Fibroblast of peridontal ligament (primary cell): ENCODE data around the gene COBLL1.

Experiments
- DNase-seq: peaks from one replicate; pipeline ENCODE4 v3.0.0-alpha.2; 2010; ENCODE audit errors: extremely low read depth

Gene COBLL1

GRCh38 chr2:164677733-164678132 is 163.9 kb downstream of the COBLL1 start:
- DNase-seq: no peak

GRCh38 chr2:164677271-164677670 is 164.4 kb downstream of the COBLL1 start:
- no peak for DNase-seq

- DNase-seq: no peak
Observed at GRCh38 chr2:164675687-164676086, 165.9 kb downstream of the COBLL1 start.

GRCh38 chr2:164675027-164675426 is 166.6 kb downstream of the COBLL1 start:
- DNase-seq: no peak

- peak; percentile 29 for DNase-seq
Observed at GRCh38 chr2:164671664-164672396, 169.8 kb downstream of the COBLL1 start.

GRCh38 chr2:164669291-164669690 is 172.3 kb downstream of the COBLL1 start:
- peak; percentile 68 for DNase-seq

- DNase-seq: no peak
Observed at GRCh38 chr2:164667566-164667965, 174.1 kb downstream of the COBLL1 start.

GRCh38 chr2:164664070-164664469 is 177.6 kb downstream of the COBLL1 start:
- no peak for DNase-seq

- DNase-seq: no peak
Observed at GRCh38 chr2:164662868-164663631, 178.6 kb downstream of the COBLL1 start.

- DNase-seq: peak; percentile 67
Observed at GRCh38 chr2:164662066-164662465, 179.6 kb downstream of the COBLL1 start.

- peak; percentile 73 for DNase-seq
Observed at GRCh38 chr2:164661349-164661748, 180.3 kb downstream of the COBLL1 start.

- DNase-seq: peak; percentile 65
Observed at GRCh38 chr2:164657129-164657528, 184.5 kb downstream of the COBLL1 start.

GRCh38 chr2:164655750-164656149 is 185.9 kb downstream of the COBLL1 start:
- peak; percentile 54 for DNase-seq

- DNase-seq: no peak
Observed at GRCh38 chr2:164655336-164655735, 186.3 kb downstream of the COBLL1 start.

GRCh38 chr2:164651361-164651760 is 190.3 kb downstream of the COBLL1 start:
- no peak for DNase-seq

- peak; percentile 62 for DNase-seq
Observed at GRCh38 chr2:164644036-164644700, 197.5 kb downstream of the COBLL1 start.

GRCh38 chr2:164642946-164643555 is 198.6 kb downstream of the COBLL1 start:
- no peak for DNase-seq

- DNase-seq: no peak
Observed at GRCh38 chr2:164642268-164642667, 199.4 kb downstream of the COBLL1 start.
